NT2/D1 (cell line): Measurements from ENCODE around the gene ABT1.

Source experiments
- DNase-seq: peaks from one replicate; pipeline ENCODE4 v3.0.0-alpha.2; 2011; ENCODE audit warnings: low read depth, low spot score
- H3K27me3 ChIP-seq: 2 replicates; pipeline ENCODE4 v1.6.0; 2011; ENCODE audit warnings: mild to moderate bottlenecking; ENCODE audit not compliant: insufficient read length, insufficient read depth
- H3K36me3 ChIP-seq: 2 replicates; pipeline ENCODE4 v1.6.1; 2011; ENCODE audit warnings: mild to moderate bottlenecking, low read length, mixed read lengths; ENCODE audit not compliant: insufficient read depth, insufficient read length
- H3K4me1 ChIP-seq: 2 replicates; pipeline ENCODE4 v1.5.1; 2011; ENCODE audit not compliant: insufficient read depth, insufficient read length
- H3K4me3 ChIP-seq: 2 replicates; pipeline ENCODE4 v1.5.1; 2011; ENCODE audit warnings: low read depth; ENCODE audit not compliant: insufficient read length
- H3K9ac ChIP-seq: 2 replicates; pipeline ENCODE4 v1.6.0; 2011; ENCODE audit warnings: low read depth; ENCODE audit not compliant: insufficient read length
- H3K9me3 ChIP-seq: 2 replicates; pipeline ENCODE4 v1.5.1; 2011; ENCODE audit warnings: mild to moderate bottlenecking, low read length; ENCODE audit not compliant: insufficient read depth
- SUZ12 ChIP-seq: IDR thresholded peaks from 2 replicates; pipeline ENCODE4 v1.6.1; 2011; ENCODE audit not compliant: insufficient read length, insufficient read depth; ENCODE audit errors: extremely low read depth
- YY1 ChIP-seq: IDR thresholded peaks from 2 replicates; pipeline ENCODE4 v1.6.1; 2011; ENCODE audit not compliant: insufficient read length, insufficient read depth
- ZNF274 ChIP-seq: IDR thresholded peaks from 2 replicates; pipeline ENCODE4 v1.6.1; 2011; ENCODE audit warnings: mild to moderate bottlenecking, low read depth, low read length

The ABT1 gene

DNA sequence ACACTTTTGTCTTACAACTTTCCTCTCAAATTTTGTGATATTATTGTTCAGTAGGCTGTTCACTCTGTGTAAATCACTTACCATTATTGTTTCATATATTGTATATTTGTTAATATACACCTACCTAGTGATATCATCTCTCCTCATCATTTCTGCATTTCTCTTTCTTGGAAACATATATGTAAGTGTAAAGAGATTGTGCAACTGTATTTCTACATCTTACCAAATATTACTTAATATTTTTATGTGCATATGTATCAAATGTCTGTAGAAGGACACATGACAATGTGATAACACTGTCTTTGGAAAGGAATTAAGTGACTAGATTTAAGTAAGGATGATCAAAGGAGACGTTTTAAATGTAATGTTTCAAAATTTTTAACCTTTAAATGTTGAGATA is 32.6 kb downstream of the ABT1 start:
- Histone ChIP-seq H3K9me3 (0 out of 2 replicates have a peak, but pooled peaks cover 6% of the 10 kb centered on the region), H3K4me1 (no peaks in the 10 kb centered on the region), H3K9ac (no peak overlapping the region), H3K4me3 (no peak overlapping the region), H3K27me3 (no peaks in the 10 kb centered on the region), H3K36me3 (peaks cover 5% of the 10 kb centered on the region)
- TF ChIP-seq SUZ12 (no peak), YY1 (no peak), ZNF274 (no peak)
- no peak for DNase-seq

- DNase-seq, result no peak
- Histone ChIP-seq H3K4me1 (no peaks in the 10 kb centered on the region), H3K36me3 (peaks cover 51% of the 10 kb centered on the region), H3K9me3 (peaks cover 54% of the 10 kb centered on the region), H3K4me3 (no peak overlapping the region), H3K9ac (no peak overlapping the region), H3K27me3 (no peaks in the 10 kb centered on the region)
- TF ChIP-seq ZNF274 (no peak), YY1 (no peak)
Measured at GRCh38 chr6:26640806-26641205, 44.1 kb downstream of the ABT1 start.

DNA sequence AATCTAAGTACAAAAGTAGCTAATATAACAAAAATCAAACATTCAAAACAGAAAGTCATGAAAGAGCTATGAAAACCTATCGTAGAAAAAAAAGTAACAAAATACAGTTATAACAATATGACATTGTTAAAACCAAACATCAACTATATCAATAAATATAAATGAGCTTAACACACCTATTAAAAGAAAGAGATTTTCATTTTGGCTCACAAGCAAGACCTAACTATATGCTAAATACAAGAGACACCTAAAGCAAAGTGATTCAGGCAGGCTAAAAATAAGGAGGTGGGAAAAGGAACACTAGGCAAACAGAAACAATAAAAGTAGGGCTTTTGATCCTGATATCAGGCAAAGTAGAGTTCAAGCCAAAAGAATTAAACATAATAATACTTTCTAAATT is 49.3 kb downstream of the ABT1 start:
- no peak overlapping the region for H3K4me3 ChIP-seq
- no peaks in the 10 kb centered on the region for H3K4me1 ChIP-seq
- peaks cover 29% of the 10 kb centered on the region for H3K36me3 ChIP-seq
- no peak overlapping the region for H3K9ac ChIP-seq
- TF ChIP-seq YY1 (no peak), ZNF274 (no peak)
- no peaks in the 10 kb centered on the region for H3K27me3 ChIP-seq
- DNase-seq, result no peak
- peaks cover 39% of the 10 kb centered on the region for H3K9me3 ChIP-seq
